C4-2B (cell line): ENCODE data around the gene FGD4.
A peak's percentile ranks its signal among the peaks of the same experiment; 100 is the strongest.

Experiments
- H3K27ac ChIP-seq: fragments of 450-650 bp; 2 replicates; pipeline ENCODE4 v1.5.1; 2017
- ZFX ChIP-seq: fragments of 450-650 bp; IDR thresholded peaks from 2 replicates; pipeline ENCODE4 v1.6.1; 2017
- TF ChIP-seq, protein P1 (sequence below): fragments of 450-650 bp; conservative IDR thresholded peaks from 2 replicates; pipeline ENCODE4 v1.5.1; 2017; ENCODE audit warnings: mild to moderate bottlenecking

Gene FGD4

GRCh38 chr12:32659908-32660440, 260.6 kb downstream of the FGD4 start:
- no peak for TF ChIP-seq ZFX
- TF ChIP-seq, protein P1, sequence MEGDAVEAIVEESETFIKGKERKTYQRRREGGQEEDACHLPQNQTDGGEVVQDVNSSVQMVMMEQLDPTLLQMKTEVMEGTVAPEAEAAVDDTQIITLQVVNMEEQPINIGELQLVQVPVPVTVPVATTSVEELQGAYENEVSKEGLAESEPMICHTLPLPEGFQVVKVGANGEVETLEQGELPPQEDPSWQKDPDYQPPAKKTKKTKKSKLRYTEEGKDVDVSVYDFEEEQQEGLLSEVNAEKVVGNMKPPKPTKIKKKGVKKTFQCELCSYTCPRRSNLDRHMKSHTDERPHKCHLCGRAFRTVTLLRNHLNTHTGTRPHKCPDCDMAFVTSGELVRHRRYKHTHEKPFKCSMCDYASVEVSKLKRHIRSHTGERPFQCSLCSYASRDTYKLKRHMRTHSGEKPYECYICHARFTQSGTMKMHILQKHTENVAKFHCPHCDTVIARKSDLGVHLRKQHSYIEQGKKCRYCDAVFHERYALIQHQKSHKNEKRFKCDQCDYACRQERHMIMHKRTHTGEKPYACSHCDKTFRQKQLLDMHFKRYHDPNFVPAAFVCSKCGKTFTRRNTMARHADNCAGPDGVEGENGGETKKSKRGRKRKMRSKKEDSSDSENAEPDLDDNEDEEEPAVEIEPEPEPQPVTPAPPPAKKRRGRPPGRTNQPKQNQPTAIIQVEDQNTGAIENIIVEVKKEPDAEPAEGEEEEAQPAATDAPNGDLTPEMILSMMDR, result no peak
- H3K27ac ChIP-seq, result no peak overlapping the region

GRCh38 chr12:32661706-32662105, 262.3 kb downstream of the FGD4 start:
- H3K27ac ChIP-seq, result no peak overlapping the region
- TF ChIP-seq, protein P1, result no peak
- no peak for TF ChIP-seq ZFX

DNA sequence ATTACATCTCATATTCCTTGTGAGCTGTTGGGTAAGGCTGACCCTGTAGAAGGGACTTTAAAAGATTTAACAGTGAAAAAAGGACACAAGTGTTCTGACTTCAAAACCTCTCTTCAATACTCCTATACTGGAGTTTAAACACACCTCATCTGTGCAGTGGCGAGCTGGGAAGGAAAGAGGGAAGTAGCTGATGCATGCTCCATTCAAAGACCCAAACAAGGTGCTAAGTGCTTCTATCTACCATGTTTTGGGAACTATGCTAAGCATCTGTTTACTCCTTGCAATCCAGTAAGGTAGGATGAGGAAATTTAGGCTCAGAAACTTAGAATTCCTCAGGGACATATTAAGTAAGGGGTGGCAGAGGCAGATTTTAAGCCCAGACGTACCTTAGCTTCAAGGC, 263.3 kb downstream of the FGD4 start:
- TF ChIP-seq, protein P1, result no peak
- no peak for TF ChIP-seq ZFX
- no peak overlapping the region for H3K27ac ChIP-seq

GRCh38 chr12:32666018-32666417, 266.7 kb downstream of the FGD4 start:
- TF ChIP-seq ZFX, result no peak
- TF ChIP-seq, protein P1, result no peak
- H3K27ac ChIP-seq, result no peak overlapping the region

DNA sequence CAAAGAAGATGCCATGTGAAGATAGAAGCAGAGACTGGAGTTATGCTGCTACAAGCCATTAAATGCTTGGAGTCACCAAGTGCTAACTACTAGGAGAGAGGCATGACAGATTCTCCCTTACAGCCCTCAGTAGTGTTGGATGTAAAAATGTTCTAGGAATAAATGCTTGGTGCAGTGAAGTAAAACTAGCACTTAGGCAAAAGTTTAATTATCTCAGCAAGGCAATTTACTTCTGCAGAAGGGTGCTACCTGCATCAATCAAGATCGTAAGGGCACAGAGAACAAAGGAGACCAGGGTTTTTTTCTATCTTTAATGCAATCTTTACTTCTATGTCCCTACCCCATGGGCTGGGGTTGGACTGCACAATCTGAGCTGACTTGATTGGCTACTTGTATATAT, 270.2 kb downstream of the FGD4 start:
- no peak overlapping the region for H3K27ac ChIP-seq
- TF ChIP-seq, protein P1, result no peak
- TF ChIP-seq ZFX, result no peak

- H3K27ac ChIP-seq, result no peak overlapping the region
- TF ChIP-seq, protein P1, result peak; percentile 79
- TF ChIP-seq ZFX, result no peak
Measured at GRCh38 chr12:32671930-32672780, 272.8 kb downstream of the FGD4 start.
